CD4-positive, alpha-beta T cell treated with Interleukin-1 beta for 1 hour (primary cell): ENCODE data around the gene WDR19.

Source experiments
- DNase-seq, 2 donors: peaks; one replicate each; pipeline ENCODE4 v3.0.0-alpha.2; 2020 to 2022

Gene WDR19

GRCh38 chr4:39305912-39306677 lies 123.8 kb downstream of the WDR19 start:
- DNase-seq, result no peak

- DNase-seq, result no peak
These were observed 126.3 kb downstream of the WDR19 start for GRCh38 chr4:39308611-39309010.

GRCh38 chr4:39312816-39313215 lies 130.5 kb downstream of the WDR19 start:
- no peak for DNase-seq

- no peak for DNase-seq
These were observed 137.3 kb downstream of the WDR19 start for GRCh38 chr4:39319676-39320075.

GRCh38 chr4:39320381-39321115 lies 138.2 kb downstream of the WDR19 start:
- no peak for DNase-seq

GRCh38 chr4:39323821-39324220 lies 141.5 kb downstream of the WDR19 start:
- no peak for DNase-seq

- no peak for DNase-seq
These were observed 142.1 kb downstream of the WDR19 start for GRCh38 chr4:39324446-39324845.

GRCh38 chr4:39324897-39325613 lies 142.7 kb downstream of the WDR19 start:
- no peak for DNase-seq

- DNase-seq, result no peak
These were observed 144.2 kb downstream of the WDR19 start for GRCh38 chr4:39326468-39326977.

GRCh38 chr4:39330353-39330752 lies 148.0 kb downstream of the WDR19 start:
- DNase-seq, result no peak

GRCh38 chr4:39331191-39331590 lies 148.9 kb downstream of the WDR19 start:
- no peak for DNase-seq
